ENCODE measurements around the gene GMDS.

DNA sequence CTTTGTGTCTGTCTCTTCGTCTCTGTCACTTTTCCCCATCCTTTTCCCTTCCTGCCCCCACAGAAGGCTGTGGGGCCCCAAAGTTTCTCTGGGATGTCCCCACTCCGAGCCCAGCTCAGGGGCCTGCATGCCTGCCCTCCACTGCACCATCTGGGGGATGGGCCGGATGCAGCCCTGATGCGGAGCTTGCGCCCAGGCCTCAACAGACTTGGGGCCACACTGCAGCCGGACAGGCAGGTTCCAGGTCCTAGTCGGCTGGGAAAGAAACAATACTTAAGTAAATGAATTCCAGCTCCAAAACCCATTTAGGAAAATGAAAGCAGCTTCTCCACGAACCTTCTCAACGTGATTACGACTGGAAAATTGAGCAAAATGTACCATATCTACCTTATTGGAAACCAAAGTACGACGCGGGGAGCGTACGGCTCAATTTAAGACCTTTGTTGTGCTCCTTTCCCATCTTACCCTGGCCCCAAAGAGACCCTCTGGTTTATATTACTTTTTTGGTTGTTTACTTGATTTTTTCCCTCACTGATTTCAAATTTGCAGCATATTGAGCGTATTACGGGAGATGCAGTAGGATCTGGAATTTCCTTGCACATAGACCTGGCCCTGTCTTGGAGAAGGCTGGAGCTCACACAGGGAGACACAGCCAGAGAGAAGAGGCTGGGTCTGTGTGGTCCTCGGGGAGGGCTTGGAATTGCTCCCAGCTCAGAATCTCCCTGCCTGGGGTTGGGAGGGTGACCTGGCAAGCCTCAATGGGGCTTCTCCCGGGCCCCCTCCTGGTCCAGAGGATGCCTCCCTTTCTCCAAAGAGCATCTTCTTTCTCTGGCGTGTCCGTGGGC, 627.7 kb downstream of the GMDS start:
- TF ChIP-seq, protein P1, sequence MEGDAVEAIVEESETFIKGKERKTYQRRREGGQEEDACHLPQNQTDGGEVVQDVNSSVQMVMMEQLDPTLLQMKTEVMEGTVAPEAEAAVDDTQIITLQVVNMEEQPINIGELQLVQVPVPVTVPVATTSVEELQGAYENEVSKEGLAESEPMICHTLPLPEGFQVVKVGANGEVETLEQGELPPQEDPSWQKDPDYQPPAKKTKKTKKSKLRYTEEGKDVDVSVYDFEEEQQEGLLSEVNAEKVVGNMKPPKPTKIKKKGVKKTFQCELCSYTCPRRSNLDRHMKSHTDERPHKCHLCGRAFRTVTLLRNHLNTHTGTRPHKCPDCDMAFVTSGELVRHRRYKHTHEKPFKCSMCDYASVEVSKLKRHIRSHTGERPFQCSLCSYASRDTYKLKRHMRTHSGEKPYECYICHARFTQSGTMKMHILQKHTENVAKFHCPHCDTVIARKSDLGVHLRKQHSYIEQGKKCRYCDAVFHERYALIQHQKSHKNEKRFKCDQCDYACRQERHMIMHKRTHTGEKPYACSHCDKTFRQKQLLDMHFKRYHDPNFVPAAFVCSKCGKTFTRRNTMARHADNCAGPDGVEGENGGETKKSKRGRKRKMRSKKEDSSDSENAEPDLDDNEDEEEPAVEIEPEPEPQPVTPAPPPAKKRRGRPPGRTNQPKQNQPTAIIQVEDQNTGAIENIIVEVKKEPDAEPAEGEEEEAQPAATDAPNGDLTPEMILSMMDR (IDR thresholded peaks at IDR 0.05), result no peak
- TF ChIP-seq POLR2A (IDR thresholded peaks at IDR 0.05), result no peak

Measured in vagina (tissue), 2 donors.